HepG2 (cell line): Measurements from ENCODE around the gene TMEM267. TPM values are rescaled to one million over a fixed set of nuclear protein-coding genes. Genes with fewer than 3 reads are reported as not detected.

ENCODE experiments used
- ARID2 ChIP-seq: sonication (generic); formaldehyde crosslinking; IDR thresholded peaks from 2 replicates; pipeline ENCODE4 v1.8.1; 2022; ENCODE audit warnings: mild to moderate bottlenecking, missing genetic modification reagents, borderline replicate concordance
- ETV5 ChIP-seq: IDR thresholded peaks from 2 replicates; pipeline ENCODE4 v1.6.1; 2018; ENCODE audit warnings: missing biosample characterization, missing genetic modification reagents, inconsistent platforms, borderline replicate concordance
- FOXA3 ChIP-seq: IDR thresholded peaks from 2 replicates; pipeline ENCODE4 v1.6.1; 2016; ENCODE audit warnings: missing genetic modification reagents, missing compliant biosample characterization
- HNF4G ChIP-seq, 2 experiments: sonication (generic) in 1 of 2; formaldehyde crosslinking in 1 of 2; IDR thresholded peaks; 2 replicates each; pipeline versions ENCODE4 v1.4.0 to v1.6.1; 2011 to 2020; ENCODE audit warnings: borderline replicate concordance in 2 of 2, low read depth in 2 of 2, mild to moderate bottlenecking in 2 of 2, low read length in 1 of 2, missing genetic modification reagents in 1 of 2, moderate library complexity in 1 of 2
- MATR3 ChIP-seq: sonication (generic); formaldehyde crosslinking; IDR thresholded peaks from 2 replicates; pipeline ENCODE4 v1.4.0; 2020; ENCODE audit warnings: missing genetic modification reagents
- NONO ChIP-seq, 2 experiments: fragments of 450-650 bp in 1 of 2; sonication (generic) in 1 of 2; formaldehyde crosslinking in 1 of 2; IDR thresholded peaks in 1 of 2; conservative IDR thresholded peaks in 1 of 2; 2 replicates each; pipeline versions ENCODE4 v1.6.1 to v1.8.0; 2017 to 2022; ENCODE audit warnings: mild to moderate bottlenecking in 1 of 2, missing genetic modification reagents in 1 of 2, moderate library complexity in 1 of 2
- NR2F1 ChIP-seq, 2 experiments: fragments of 450-650 bp in 1 of 2; formaldehyde crosslinking in 1 of 2; IDR thresholded peaks; 2 replicates each; pipeline versions ENCODE4 v1.5.0 to v1.6.1; 2016 to 2020; ENCODE audit warnings: mild to moderate bottlenecking in 1 of 2, missing compliant biosample characterization in 1 of 2, missing genetic modification reagents in 1 of 2, moderate library complexity in 1 of 2
- RERE ChIP-seq: IDR thresholded peaks from 2 replicates; pipeline ENCODE4 v1.6.1; 2016; ENCODE audit warnings: low read depth, missing genetic modification reagents, missing compliant biosample characterization
- STAT5B ChIP-seq: sonication (generic); formaldehyde crosslinking; IDR thresholded peaks from 2 replicates; pipeline ENCODE4 v1.4.0; 2020; ENCODE audit warnings: missing genetic modification reagents
- TOPORS ChIP-seq: sonication (generic); formaldehyde crosslinking; IDR thresholded peaks from 2 replicates; pipeline ENCODE4 v1.8.0; 2023; ENCODE audit warnings: mild to moderate bottlenecking, missing genetic modification reagents
- YEATS4 ChIP-seq: sonication (generic); formaldehyde crosslinking; IDR thresholded peaks from 2 replicates; pipeline ENCODE4 v1.4.0; 2020; ENCODE audit warnings: missing genetic modification reagents, borderline replicate concordance
- ZC3H13 ChIP-seq: sonication (generic); formaldehyde crosslinking; IDR thresholded peaks from 2 replicates; pipeline ENCODE4 v1.8.1; 2023; ENCODE audit warnings: mild to moderate bottlenecking, missing genetic modification reagents, moderate library complexity
- ZIK1 ChIP-seq: sonication (generic); formaldehyde crosslinking; IDR thresholded peaks from 2 replicates; pipeline ENCODE4 v1.5.0; 2020; ENCODE audit warnings: mild to moderate bottlenecking, low read depth, missing genetic modification reagents, borderline replicate concordance
- ZNF143 ChIP-seq: sonication (generic); formaldehyde crosslinking; IDR thresholded peaks from 2 replicates; pipeline ENCODE4 v1.4.0; 2020; ENCODE audit warnings: missing genetic modification reagents
- ZNF558 ChIP-seq: sonication (generic); formaldehyde crosslinking; IDR thresholded peaks from 2 replicates; pipeline ENCODE4 v1.9.0; 2022; ENCODE audit warnings: mild to moderate bottlenecking, missing genetic modification reagents, borderline replicate concordance
- ZNF746 ChIP-seq: sonication (generic); formaldehyde crosslinking; IDR thresholded peaks from 2 replicates; pipeline ENCODE4 v1.8.0; 2022; ENCODE audit warnings: mild to moderate bottlenecking, missing genetic modification reagents
- ZNF775 ChIP-seq: sonication (generic); formaldehyde crosslinking; IDR thresholded peaks from 2 replicates; pipeline ENCODE4 v1.4.0; 2020; ENCODE audit warnings: missing genetic modification reagents, mild to moderate bottlenecking, moderate library complexity, borderline replicate concordance
- ZNF891 ChIP-seq: sonication (generic); formaldehyde crosslinking; IDR thresholded peaks from 2 replicates; pipeline ENCODE4 v1.5.0; 2020; ENCODE audit warnings: mild to moderate bottlenecking, missing genetic modification reagents
- polyA plus RNA-seq, 8 experiments: library from polyadenylated mRNA; depleted of rRNA in 3 of 8; stranded (reverse) in 7 of 8; unstranded in 1 of 8; fragments of >200 nt; fragmentation: Illumina TruSeq in 4 of 8; extraction: Trizol in 4 of 8; gene quantifications; 2 replicates each; pipeline versions ENCODE4 v1.2.1 to v1.2.3, GENCODE V29; 2011 to 2016; ENCODE audit warnings: low read depth in 4 of 8, missing spikeins in 1 of 8, mixed read lengths in 1 of 8; ENCODE audit not compliant: insufficient read depth in 1 of 8
- total RNA-seq, 5 experiments: library from RNA; depleted of rRNA; stranded (reverse); fragments of >200 nt; fragmentation: Illumina TruSeq; extraction: Trizol; gene quantifications; 2 replicates each; pipeline ENCODE4 v1.2.3, GENCODE V29; 2016; ENCODE audit warnings: low read depth in 1 of 5
- TF ChIP-seq, protein P1 (sequence below): sonication (generic); formaldehyde crosslinking; IDR thresholded peaks from 2 replicates; pipeline ENCODE4 v1.4.0; 2020; ENCODE audit warnings: mild to moderate bottlenecking, low read depth, missing genetic modification reagents
- TF ChIP-seq, protein P2 (sequence below): sonication (generic); formaldehyde crosslinking; IDR thresholded peaks from 2 replicates; pipeline ENCODE4 v1.5.0; 2020; ENCODE audit warnings: missing genetic modification reagents

TMEM267 gene
- total and polyA plus RNA-seq, 2 of the 13 experiments (the other 11 are each of a cell fraction or from before 2014, with no cell fraction given), result 8.9 to 12.6 TPM

- TF ChIP-seq RERE (CRISPR knock-in tag), result no peak
- TF ChIP-seq, protein P1, sequence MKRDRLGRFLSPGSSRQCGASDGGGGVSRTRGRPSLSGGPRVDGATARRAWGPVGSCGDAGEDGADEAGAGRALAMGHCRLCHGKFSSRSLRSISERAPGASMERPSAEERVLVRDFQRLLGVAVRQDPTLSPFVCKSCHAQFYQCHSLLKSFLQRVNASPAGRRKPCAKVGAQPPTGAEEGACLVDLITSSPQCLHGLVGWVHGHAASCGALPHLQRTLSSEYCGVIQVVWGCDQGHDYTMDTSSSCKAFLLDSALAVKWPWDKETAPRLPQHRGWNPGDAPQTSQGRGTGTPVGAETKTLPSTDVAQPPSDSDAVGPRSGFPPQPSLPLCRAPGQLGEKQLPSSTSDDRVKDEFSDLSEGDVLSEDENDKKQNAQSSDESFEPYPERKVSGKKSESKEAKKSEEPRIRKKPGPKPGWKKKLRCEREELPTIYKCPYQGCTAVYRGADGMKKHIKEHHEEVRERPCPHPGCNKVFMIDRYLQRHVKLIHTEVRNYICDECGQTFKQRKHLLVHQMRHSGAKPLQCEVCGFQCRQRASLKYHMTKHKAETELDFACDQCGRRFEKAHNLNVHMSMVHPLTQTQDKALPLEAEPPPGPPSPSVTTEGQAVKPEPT (CRISPR knock-in tag), result no peak
- no peak for TF ChIP-seq STAT5B (CRISPR knock-in tag)
- TF ChIP-seq ZNF775, result no peak
- peak; percentile 49; the same call in 1 of the 2 replicates for TF ChIP-seq ZC3H13
- TF ChIP-seq ZNF558 (CRISPR knock-in tag), result no peak
- 0 out of 2 replicates have a peak, but pooled peaks have one; percentile 2 for TF ChIP-seq ETV5 (CRISPR knock-in tag)
- TF ChIP-seq ZNF143, result no peak
- TF ChIP-seq, protein P2, sequence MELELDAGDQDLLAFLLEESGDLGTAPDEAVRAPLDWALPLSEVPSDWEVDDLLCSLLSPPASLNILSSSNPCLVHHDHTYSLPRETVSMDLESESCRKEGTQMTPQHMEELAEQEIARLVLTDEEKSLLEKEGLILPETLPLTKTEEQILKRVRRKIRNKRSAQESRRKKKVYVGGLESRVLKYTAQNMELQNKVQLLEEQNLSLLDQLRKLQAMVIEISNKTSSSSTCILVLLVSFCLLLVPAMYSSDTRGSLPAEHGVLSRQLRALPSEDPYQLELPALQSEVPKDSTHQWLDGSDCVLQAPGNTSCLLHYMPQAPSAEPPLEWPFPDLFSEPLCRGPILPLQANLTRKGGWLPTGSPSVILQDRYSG (CRISPR knock-in tag), result no peak
- TF ChIP-seq MATR3 (CRISPR knock-in tag), result no peak
- TF ChIP-seq ZNF746, result no peak
- TF ChIP-seq ARID2 (CRISPR knock-in tag), result no peak
- TF ChIP-seq YEATS4, result peak; percentile 17; the same call in 1 of the 2 replicates
- no peak for TF ChIP-seq FOXA3 (CRISPR knock-in tag)
- no peak for TF ChIP-seq NONO (IDR thresholded peaks at IDR 0.05)
- TF ChIP-seq NONO (CRISPR knock-in tag; conservative IDR thresholded peaks at IDR 0.05), result no peak; the same call in 1 of the 2 replicates
- TF ChIP-seq ZNF891 (CRISPR knock-in tag), result 0 out of 2 replicates have a peak, but pooled peaks have one; percentile 43
- TF ChIP-seq ZIK1 (CRISPR knock-in tag), result no peak
- peak; percentile 27; the same call in 1 of the 2 replicates for TF ChIP-seq TOPORS (CRISPR knock-in tag)
- no peak for TF ChIP-seq HNF4G (IDR thresholded peaks at IDR 0.05; ENCODE audit: borderline replicate concordance, low read depth, low read length)
- no peak for TF ChIP-seq HNF4G (CRISPR knock-in tag; IDR thresholded peaks at IDR 0.05; ENCODE audit: borderline replicate concordance, low read depth)
- TF ChIP-seq NR2F1 (CRISPR knock-in tag; IDR thresholded peaks at IDR 0.05), result no peak
Measured at GRCh38 chr5:43484106-43484849, 613 bp upstream of the TMEM267 start (continued).
